PFSK-1 (cell line): ENCODE measurements around the gene IFIH1.

ENCODE experiments used
- FOXP2 ChIP-seq: optimal IDR thresholded peaks from 2 replicates; pipeline ENCODE3; 2011; ENCODE audit warnings: borderline replicate concordance, control low read depth, inconsistent platforms; ENCODE audit not compliant: insufficient read depth; ENCODE audit errors: extremely low read length, extremely low read depth
- POLR2AphosphoS5 ChIP-seq: IDR thresholded peaks from 2 replicates; pipeline ENCODE4 v1.6.1; 2012; ENCODE audit warnings: low read depth, mild to moderate bottlenecking, control low read depth, low read length, moderate library complexity
- REST ChIP-seq, 2 experiments: IDR thresholded peaks; 2 replicates each; pipeline versions ENCODE4 v1.6.1 to v1.8.0; 2011 to 2012; ENCODE audit warnings: low read depth in 2 of 2, low read length in 2 of 2, control low read depth in 1 of 2, inconsistent platforms in 1 of 2, mild to moderate bottlenecking in 1 of 2, moderate library complexity in 1 of 2; ENCODE audit not compliant: insufficient read depth in 1 of 2
- SIN3A ChIP-seq: IDR thresholded peaks from 2 replicates; pipeline ENCODE4 v1.6.1; 2012; ENCODE audit warnings: mild to moderate bottlenecking, low read length, moderate library complexity, borderline replicate concordance; ENCODE audit not compliant: insufficient read depth
- TAF1 ChIP-seq: IDR thresholded peaks from 2 replicates; pipeline ENCODE4 v1.6.1; 2012; ENCODE audit warnings: low read length, control low read depth, borderline replicate concordance; ENCODE audit not compliant: insufficient read depth

IFIH1 gene

GRCh38 chr2:162258169-162258568 lies 60.3 kb downstream of the IFIH1 start:
- no peak for TF ChIP-seq TAF1
- no peak for TF ChIP-seq POLR2AphosphoS5
- no peak for TF ChIP-seq SIN3A
- TF ChIP-seq REST (IDR thresholded peaks at IDR 0.05; ENCODE audit: insufficient read depth in 1 of 2, low read depth in 2 of 2, low read length in 2 of 2), result no peak
- no peak for TF ChIP-seq FOXP2

GRCh38 chr2:162257425-162257824 lies 61.1 kb downstream of the IFIH1 start:
- no peak for TF ChIP-seq POLR2AphosphoS5
- no peak for TF ChIP-seq FOXP2

GRCh38 chr2:162256591-162256991 lies 61.9 kb downstream of the IFIH1 start:
- TF ChIP-seq REST (IDR thresholded peaks at IDR 0.05; ENCODE audit: insufficient read depth in 1 of 2, low read depth in 2 of 2, low read length in 2 of 2) (no peak), POLR2AphosphoS5 (no peak), SIN3A (no peak), FOXP2 (no peak), TAF1 (no peak)

GRCh38 chr2:162254236-162254871 lies 64.1 kb downstream of the IFIH1 start:
- TF ChIP-seq SIN3A (no peak), FOXP2 (no peak), POLR2AphosphoS5 (no peak), REST (IDR thresholded peaks at IDR 0.05; ENCODE audit: insufficient read depth in 1 of 2, low read depth in 2 of 2, low read length in 2 of 2) (no peak), TAF1 (no peak)

- TF ChIP-seq TAF1 (no peak), REST (IDR thresholded peaks at IDR 0.05; ENCODE audit: insufficient read depth in 1 of 2, low read depth in 2 of 2, low read length in 2 of 2) (no peak), POLR2AphosphoS5 (no peak), SIN3A (no peak), FOXP2 (no peak)
These were observed 65.0 kb downstream of the IFIH1 start for GRCh38 chr2:162253435-162253834.

GRCh38 chr2:162252153-162252552 lies 66.3 kb downstream of the IFIH1 start:
- TF ChIP-seq POLR2AphosphoS5, result no peak
- TF ChIP-seq TAF1, result no peak
- TF ChIP-seq FOXP2, result no peak
- no peak for TF ChIP-seq REST (IDR thresholded peaks at IDR 0.05; ENCODE audit: insufficient read depth in 1 of 2, low read depth in 2 of 2, low read length in 2 of 2)
- no peak for TF ChIP-seq SIN3A
